GM19023 (cell line): ENCODE measurements around the gene SYNC.
"Not testable (repeated sequence)": the region's sequence is repeated elsewhere in the genome, so short reads cannot be mapped to it uniquely, and the experiment has no call there.

ENCODE experiments used
- ATAC-seq: cut with Tn5 transposase; IDR thresholded peaks from one replicate; pipeline ENCODE4 v1.9.1; 2021; ENCODE audit warnings: mild to moderate bottlenecking, moderate library complexity; ENCODE audit not compliant: unreplicated experiment

SYNC gene

GRCh38 chr1:32695098-32695904 is 7.3 kb downstream of the SYNC start:
- ATAC-seq: no peak

- ATAC-seq: no peak
These were observed 9.0 kb downstream of the SYNC start for GRCh38 chr1:32693455-32694174.

GRCh38 chr1:32686387-32686786 is 16.2 kb downstream of the SYNC start:
- no peak for ATAC-seq

- no peak for ATAC-seq
These were observed 17.1 kb downstream of the SYNC start for GRCh38 chr1:32685498-32685897.

- ATAC-seq: no peak
These were observed 18.3 kb downstream of the SYNC start for GRCh38 chr1:32684167-32684811.

- ATAC-seq: no peak
These were observed 19.2 kb downstream of the SYNC start for GRCh38 chr1:32683397-32683796.

GRCh38 chr1:32681999-32682398 is 20.6 kb downstream of the SYNC start:
- ATAC-seq: no peak

GRCh38 chr1:32681509-32681908 is 21.1 kb downstream of the SYNC start:
- ATAC-seq: no peak

- no peak for ATAC-seq
These were observed 21.9 kb downstream of the SYNC start for GRCh38 chr1:32680642-32681041.

GRCh38 chr1:32679993-32680392 is 22.6 kb downstream of the SYNC start:
- not testable (repeated sequence) for ATAC-seq

- no peak for ATAC-seq
These were observed 25.6 kb downstream of the SYNC start for GRCh38 chr1:32676945-32677344.

- ATAC-seq: not testable (repeated sequence)
These were observed 33.9 kb downstream of the SYNC start for GRCh38 chr1:32668716-32669115.

- no peak for ATAC-seq
These were observed 35.5 kb downstream of the SYNC start for GRCh38 chr1:32666901-32667566.

GRCh38 chr1:32665915-32666314 is 36.7 kb downstream of the SYNC start:
- ATAC-seq: no peak

GRCh38 chr1:32659581-32659980 is 43.0 kb downstream of the SYNC start:
- ATAC-seq: no peak

- ATAC-seq: no peak
These were observed 50.2 kb downstream of the SYNC start for GRCh38 chr1:32652244-32652962.

GRCh38 chr1:32651461-32652073 is 51.0 kb downstream of the SYNC start:
- peak; percentile 10 for ATAC-seq

- peak; percentile 83 for ATAC-seq
These were observed 51.7 kb downstream of the SYNC start, which contains the start of gene RBBP4 for GRCh38 chr1:32650752-32651460. TSS of gene RBBP4 (plus strand) at chr1:32651208. CDS start at chr1:32651307, 99 bp downstream.

- peak; percentile 70 for ATAC-seq
These were observed 52.3 kb downstream of the SYNC start, which contains the start of gene ZBTB8OS for GRCh38 chr1:32650248-32650751. TSS of gene ZBTB8OS (minus strand) at chr1:32650550. CDS start at chr1:32650529, 21 bp downstream.
